ENCODE results near the gene CATSPERE. TPM values are rescaled to one million over a fixed set of nuclear protein-coding genes. Genes with fewer than 3 reads are reported as not detected.

CATSPERE gene, protein sequence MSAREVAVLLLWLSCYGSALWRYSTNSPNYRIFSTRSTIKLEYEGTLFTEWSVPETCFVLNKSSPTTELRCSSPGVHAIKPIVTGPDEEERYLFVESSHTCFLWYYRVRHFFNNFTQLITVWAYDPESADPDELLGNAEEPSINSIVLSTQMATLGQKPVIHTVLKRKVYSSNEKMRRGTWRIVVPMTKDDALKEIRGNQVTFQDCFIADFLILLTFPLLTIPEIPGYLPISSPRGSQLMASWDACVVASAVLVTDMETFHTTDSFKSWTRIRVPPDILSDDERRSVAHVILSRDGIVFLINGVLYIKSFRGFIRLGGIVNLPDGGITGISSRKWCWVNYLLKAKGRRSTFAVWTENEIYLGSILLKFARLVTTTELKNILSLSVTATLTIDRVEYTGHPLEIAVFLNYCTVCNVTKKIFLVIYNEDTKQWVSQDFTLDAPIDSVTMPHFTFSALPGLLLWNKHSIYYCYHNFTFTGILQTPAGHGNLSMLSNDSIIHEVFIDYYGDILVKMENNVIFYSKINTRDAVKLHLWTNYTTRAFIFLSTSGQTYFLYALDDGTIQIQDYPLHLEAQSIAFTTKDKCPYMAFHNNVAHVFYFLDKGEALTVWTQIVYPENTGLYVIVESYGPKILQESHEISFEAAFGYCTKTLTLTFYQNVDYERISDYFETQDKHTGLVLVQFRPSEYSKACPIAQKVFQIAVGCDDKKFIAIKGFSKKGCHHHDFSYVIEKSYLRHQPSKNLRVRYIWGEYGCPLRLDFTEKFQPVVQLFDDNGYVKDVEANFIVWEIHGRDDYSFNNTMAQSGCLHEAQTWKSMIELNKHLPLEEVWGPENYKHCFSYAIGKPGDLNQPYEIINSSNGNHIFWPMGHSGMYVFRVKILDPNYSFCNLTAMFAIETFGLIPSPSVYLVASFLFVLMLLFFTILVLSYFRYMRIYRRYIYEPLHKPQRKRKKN
- total RNA-seq = 0.35 TPM in 1 of 2 replicates, not detected in the other

DNA sequence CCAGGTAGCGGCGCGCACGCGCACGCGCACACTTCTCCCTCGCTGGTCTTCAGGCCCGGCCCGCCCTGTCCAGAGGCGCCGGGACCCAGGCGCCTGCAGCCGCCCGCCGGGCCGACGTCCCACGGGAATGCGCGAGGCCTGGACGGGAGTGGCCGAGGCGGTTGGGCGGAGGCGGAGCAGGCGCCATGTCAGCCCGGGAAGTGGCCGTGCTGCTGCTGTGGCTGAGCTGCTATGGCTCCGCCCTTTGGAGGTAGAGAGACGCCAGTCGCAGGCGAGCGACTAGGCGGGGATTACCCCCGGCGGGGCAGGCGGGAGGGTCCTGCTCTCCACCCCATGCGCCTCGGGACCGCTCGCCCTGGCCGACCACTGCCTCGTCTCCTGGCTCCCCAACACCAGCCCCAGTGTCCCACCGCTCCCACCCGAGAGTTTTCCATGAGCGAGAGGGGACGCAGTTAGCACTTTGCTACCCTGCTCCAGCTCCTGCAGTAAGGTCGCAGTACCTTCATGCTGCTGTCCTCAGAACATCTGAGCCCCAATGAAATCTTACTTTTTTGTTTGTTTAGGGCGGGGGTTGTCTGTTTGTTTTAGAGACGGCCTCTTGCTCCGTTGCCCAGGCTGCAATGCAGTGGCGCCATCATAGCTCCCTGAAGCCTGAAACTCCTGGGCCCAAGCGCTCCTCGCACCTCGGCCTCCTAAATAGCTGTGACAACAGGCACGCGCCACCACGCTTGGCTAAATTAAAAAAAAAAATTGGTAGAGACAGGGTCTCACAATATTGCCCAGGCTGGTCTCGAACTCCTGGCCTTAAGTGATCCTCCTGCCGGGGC lies at the start of gene CATSPERE:
CATSPERE (plus strand) TSS at position 29 of the 827 bp plus-strand sequence; CDS start at position 186, 157 bp downstream.

DNA sequence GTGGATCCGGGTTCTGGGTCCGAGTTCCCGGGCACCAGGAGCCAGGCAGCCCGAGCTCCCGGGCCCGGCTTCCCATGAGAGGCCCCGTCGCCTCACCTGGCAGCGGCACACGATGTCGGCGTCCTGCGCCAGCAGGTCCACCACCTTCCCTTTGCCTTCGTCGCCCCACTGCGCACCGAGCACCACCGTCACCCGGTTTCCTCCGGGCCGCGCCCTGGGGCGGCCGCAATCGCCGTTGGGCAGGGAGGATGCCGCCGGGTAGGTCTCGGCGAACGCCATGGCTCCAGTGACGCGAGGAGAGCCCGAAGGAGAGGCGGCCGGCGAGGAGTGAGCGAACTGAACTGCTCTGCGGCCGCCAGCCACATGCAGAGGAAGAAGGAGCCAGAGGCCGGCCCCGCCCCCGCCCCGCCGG lies 9.5 kb upstream of the CATSPERE start, which contains the start of gene ADSS2:
ADSS2 (minus strand) TSS at position 371 of the 412 bp plus-strand sequence; CDS start at position 279, 92 bp downstream.

DNA sequence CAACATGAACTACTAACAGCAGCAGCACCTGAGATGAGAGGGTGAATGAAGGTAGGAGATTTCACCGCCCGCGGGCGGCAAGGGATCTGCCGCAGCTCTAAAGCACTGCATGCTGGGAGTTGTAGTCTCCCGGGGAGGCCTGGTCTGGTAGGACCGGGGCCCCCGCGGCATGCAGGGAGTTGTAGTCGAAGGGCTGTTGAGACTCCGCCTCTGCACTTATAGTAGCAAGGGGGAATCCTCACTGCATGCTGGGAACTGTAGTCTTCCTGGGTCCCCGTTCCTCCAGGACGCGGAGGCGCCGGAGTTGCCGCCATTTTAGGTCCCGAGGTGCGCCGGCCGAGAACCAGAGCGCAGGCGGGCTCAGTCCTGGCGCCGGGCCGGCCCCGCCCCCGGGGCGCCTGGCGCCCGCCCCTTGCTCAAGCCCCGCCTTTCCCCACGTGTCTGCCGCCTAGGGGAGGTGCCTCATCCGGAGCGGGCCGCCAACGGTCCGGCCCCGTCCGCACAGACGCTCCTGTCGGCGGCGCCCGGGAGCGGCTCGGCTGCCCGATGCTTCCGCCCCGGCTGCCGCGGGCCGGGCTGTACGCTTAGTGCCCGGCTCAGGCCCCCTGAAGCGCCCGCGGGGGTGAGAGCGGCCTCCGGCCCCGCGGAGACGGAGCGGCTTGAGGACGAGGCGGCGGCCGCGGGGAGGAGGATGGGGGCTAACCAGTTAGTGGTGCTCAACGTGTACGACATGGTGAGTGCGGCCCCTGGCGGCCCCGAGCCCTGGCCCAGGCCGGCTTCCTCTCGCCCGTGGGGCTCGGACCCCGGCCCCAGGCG lies 191.8 kb downstream of the CATSPERE start, which contains the start of gene DESI2:
DESI2 (plus strand) TSS at position 504 of the 816 bp plus-strand sequence; CDS start at position 692, 188 bp downstream.

Other genes with a start within 250 kb of the CATSPERE start
- 42.4 and 56.7 TPM in 2 replicates for gene ADSS2, start 9.4 kb upstream of the CATSPERE start, total RNA-seq
- 38.1 and 49.6 TPM in 2 replicates for gene DESI2, start 191.9 kb downstream of the CATSPERE start, total RNA-seq